ENCODE measurements around the gene SARDH. TPM values are rescaled to one million over a fixed set of nuclear protein-coding genes. Genes with fewer than 3 reads are reported as not detected.
A peak's percentile ranks its signal among the peaks of the same experiment; 100 is the strongest.
"Not testable (repeated sequence)": the region's sequence is repeated elsewhere in the genome, so short reads cannot be mapped to it uniquely, and the experiment has no call there.

The SARDH gene
- total RNA-seq, 1 experiment from 2014 or later: 7.3 TPM

GRCh38 chr9:133638076-133638475, 100.1 kb downstream of the SARDH start:
- no peak overlapping the region for H3K4me3 ChIP-seq (ENCODE audit: insufficient read depth, low read depth, low read length)
- no peak for DNase-seq
- H3K36me3 ChIP-seq (replicated peaks; ENCODE audit: control insufficient read depth, insufficient read depth, low read length): no peaks in the 10 kb centered on the region
- no peaks in the 10 kb centered on the region for H3K27me3 ChIP-seq (ENCODE audit: control insufficient read depth, insufficient read depth, low read length)

- Histone ChIP-seq H3K27me3 (ENCODE audit: control insufficient read depth, insufficient read depth, low read length) (no peaks in the 10 kb centered on the region), H3K4me3 (ENCODE audit: insufficient read depth, low read depth, low read length) (no peak overlapping the region), H3K36me3 (replicated peaks; ENCODE audit: control insufficient read depth, insufficient read depth, low read length) (no peaks in the 10 kb centered on the region)
- peak; percentile 82 for DNase-seq
Measured at GRCh38 chr9:133637451-133638055, 100.6 kb downstream of the SARDH start.

GRCh38 chr9:133636902-133637301, 101.2 kb downstream of the SARDH start:
- no peaks in the 10 kb centered on the region for H3K36me3 ChIP-seq (replicated peaks; ENCODE audit: control insufficient read depth, insufficient read depth, low read length)
- DNase-seq: no peak
- no peaks in the 10 kb centered on the region for H3K27me3 ChIP-seq (ENCODE audit: control insufficient read depth, insufficient read depth, low read length)
- H3K4me3 ChIP-seq (ENCODE audit: insufficient read depth, low read depth, low read length): no peak overlapping the region

GRCh38 chr9:133635533-133636531, 102.3 kb downstream of the SARDH start, which contains the start of gene DBH:
TSS of gene DBH (plus strand) at chr9:133636363. CDS start at chr9:133636372, 9 bp downstream.
- Histone ChIP-seq H3K36me3 (replicated peaks; ENCODE audit: control insufficient read depth, insufficient read depth, low read length) (no peaks in the 10 kb centered on the region), H3K4me3 (ENCODE audit: insufficient read depth, low read depth, low read length) (no peak within 1 kb of the TSS), H3K27me3 (ENCODE audit: control insufficient read depth, insufficient read depth, low read length) (no peaks in the 10 kb centered on the region)
- DNase-seq: no peak

- no peak for DNase-seq
- no peak overlapping the region for H3K4me3 ChIP-seq (ENCODE audit: insufficient read depth, low read depth, low read length)
- no peaks in the 10 kb centered on the region for H3K27me3 ChIP-seq (ENCODE audit: control insufficient read depth, insufficient read depth, low read length)
- H3K36me3 ChIP-seq (replicated peaks; ENCODE audit: control insufficient read depth, insufficient read depth, low read length): no peaks in the 10 kb centered on the region
Measured at GRCh38 chr9:133635098-133635497, 103.1 kb downstream of the SARDH start.

- H3K4me3 ChIP-seq (ENCODE audit: insufficient read depth, low read depth, low read length): no peak overlapping the region
- no peaks in the 10 kb centered on the region for H3K27me3 ChIP-seq (ENCODE audit: control insufficient read depth, insufficient read depth, low read length)
- H3K36me3 ChIP-seq (replicated peaks; ENCODE audit: control insufficient read depth, insufficient read depth, low read length): no peaks in the 10 kb centered on the region
- DNase-seq: peak; percentile 73
Measured at GRCh38 chr9:133634081-133634691, 104.0 kb downstream of the SARDH start.

- no peaks in the 10 kb centered on the region for H3K27me3 ChIP-seq (ENCODE audit: control insufficient read depth, insufficient read depth, low read length)
- no peaks in the 10 kb centered on the region for H3K36me3 ChIP-seq (replicated peaks; ENCODE audit: control insufficient read depth, insufficient read depth, low read length)
- DNase-seq: peak; percentile 71
- no peak overlapping the region for H3K4me3 ChIP-seq (ENCODE audit: insufficient read depth, low read depth, low read length)
Measured at GRCh38 chr9:133633681-133634080, 104.5 kb downstream of the SARDH start.

- peak; percentile 79 for DNase-seq
- Histone ChIP-seq H3K27me3 (ENCODE audit: control insufficient read depth, insufficient read depth, low read length) (no peaks in the 10 kb centered on the region), H3K36me3 (replicated peaks; ENCODE audit: control insufficient read depth, insufficient read depth, low read length) (no peaks in the 10 kb centered on the region), H3K4me3 (ENCODE audit: insufficient read depth, low read depth, low read length) (no peak overlapping the region)
Measured at GRCh38 chr9:133632806-133633680, 105.1 kb downstream of the SARDH start.

- Histone ChIP-seq H3K36me3 (replicated peaks; ENCODE audit: control insufficient read depth, insufficient read depth, low read length) (no peaks in the 10 kb centered on the region), H3K4me3 (ENCODE audit: insufficient read depth, low read depth, low read length) (no peak overlapping the region), H3K27me3 (ENCODE audit: control insufficient read depth, insufficient read depth, low read length) (no peaks in the 10 kb centered on the region)
- DNase-seq: no peak
Measured at GRCh38 chr9:133631111-133631510, 107.0 kb downstream of the SARDH start.

- no peaks in the 10 kb centered on the region for H3K27me3 ChIP-seq (ENCODE audit: control insufficient read depth, insufficient read depth, low read length)
- no peak for DNase-seq
- H3K36me3 ChIP-seq (replicated peaks; ENCODE audit: control insufficient read depth, insufficient read depth, low read length): no peaks in the 10 kb centered on the region
- no peak overlapping the region for H3K4me3 ChIP-seq (ENCODE audit: insufficient read depth, low read depth, low read length)
Measured at GRCh38 chr9:133629221-133630110, 108.7 kb downstream of the SARDH start.

GRCh38 chr9:133628766-133629165, 109.4 kb downstream of the SARDH start:
- H3K36me3 ChIP-seq (replicated peaks; ENCODE audit: control insufficient read depth, insufficient read depth, low read length): no peaks in the 10 kb centered on the region
- DNase-seq: no peak

GRCh38 chr9:133627341-133627740, 110.8 kb downstream of the SARDH start:
- no peak for DNase-seq
- H3K27me3 ChIP-seq (ENCODE audit: control insufficient read depth, insufficient read depth, low read length): no peaks in the 10 kb centered on the region
- no peak overlapping the region for H3K4me3 ChIP-seq (ENCODE audit: insufficient read depth, low read depth, low read length)
- H3K36me3 ChIP-seq (replicated peaks; ENCODE audit: control insufficient read depth, insufficient read depth, low read length): no peaks in the 10 kb centered on the region

More at GRCh38 chr9:133628766-133629165, 109.4 kb downstream of the SARDH start:
- Histone ChIP-seq H3K27me3 (ENCODE audit: control insufficient read depth, insufficient read depth, low read length) (no peaks in the 10 kb centered on the region), H3K4me3 (ENCODE audit: insufficient read depth, low read depth, low read length) (no peak overlapping the region)

- H3K27me3 ChIP-seq (ENCODE audit: control insufficient read depth, insufficient read depth, low read length); DNase-seq; H3K4me3 ChIP-seq (ENCODE audit: insufficient read depth, low read depth, low read length); H3K36me3 ChIP-seq (replicated peaks; ENCODE audit: control insufficient read depth, insufficient read depth, low read length): not testable (repeated sequence)
Measured at GRCh38 chr9:133626008-133626407, 112.1 kb downstream of the SARDH start.

All from H7 (cell line).